ENCODE results near the gene TBX4.

The TBX4 gene

GRCh38 chr17:61534414-61534813 lies 82.2 kb downstream of the TBX4 start:
- no peak for DNase-seq
